22Rv1 (cell line): Measurements from ENCODE around the gene DNAH9.

Source experiments
- H3K27ac ChIP-seq: fragments of 450-650 bp; 2 replicates; pipeline ENCODE4 v1.5.1; 2017
- CTCF ChIP-seq: fragments of 450-650 bp; IDR thresholded peaks from 2 replicates; pipeline ENCODE4 v1.5.1; 2017; ENCODE audit warnings: mild to moderate bottlenecking
- ZFX ChIP-seq: fragments of 450-650 bp; IDR thresholded peaks from 2 replicates; pipeline ENCODE4 v1.6.1; 2017; ENCODE audit warnings: antibody characterized with exemption, borderline replicate concordance

DNAH9 gene

GRCh38 chr17:11807606-11808005, 209.3 kb downstream of the DNAH9 start:
- no peak overlapping the region for H3K27ac ChIP-seq
- no peak for TF ChIP-seq CTCF
- no peak for TF ChIP-seq ZFX

- no peak for TF ChIP-seq ZFX
- no peak for TF ChIP-seq CTCF
- H3K27ac ChIP-seq, result no peak overlapping the region
These were observed 215.0 kb downstream of the DNAH9 start for GRCh38 chr17:11813278-11813677.

- no peak overlapping the region for H3K27ac ChIP-seq
- no peak for TF ChIP-seq ZFX
- TF ChIP-seq CTCF, result no peak
These were observed 215.6 kb downstream of the DNAH9 start for GRCh38 chr17:11813871-11814270.

- H3K27ac ChIP-seq, result no peak overlapping the region
- TF ChIP-seq CTCF (no peak), ZFX (no peak)
These were observed 216.5 kb downstream of the DNAH9 start for GRCh38 chr17:11814655-11815262.

- TF ChIP-seq CTCF (no peak), ZFX (no peak)
- H3K27ac ChIP-seq, result no peak overlapping the region
These were observed 218.1 kb downstream of the DNAH9 start for GRCh38 chr17:11816409-11816808.

- no peak for TF ChIP-seq CTCF
- no peak for TF ChIP-seq ZFX
- H3K27ac ChIP-seq, result no peak overlapping the region
These were observed 225.6 kb downstream of the DNAH9 start for GRCh38 chr17:11823862-11824261.

GRCh38 chr17:11825572-11826209, 227.4 kb downstream of the DNAH9 start:
- H3K27ac ChIP-seq, result no peak overlapping the region
- no peak for TF ChIP-seq ZFX
- TF ChIP-seq CTCF, result no peak
